ENCODE results near the gene SLC5A1.

The SLC5A1 gene

DNA sequence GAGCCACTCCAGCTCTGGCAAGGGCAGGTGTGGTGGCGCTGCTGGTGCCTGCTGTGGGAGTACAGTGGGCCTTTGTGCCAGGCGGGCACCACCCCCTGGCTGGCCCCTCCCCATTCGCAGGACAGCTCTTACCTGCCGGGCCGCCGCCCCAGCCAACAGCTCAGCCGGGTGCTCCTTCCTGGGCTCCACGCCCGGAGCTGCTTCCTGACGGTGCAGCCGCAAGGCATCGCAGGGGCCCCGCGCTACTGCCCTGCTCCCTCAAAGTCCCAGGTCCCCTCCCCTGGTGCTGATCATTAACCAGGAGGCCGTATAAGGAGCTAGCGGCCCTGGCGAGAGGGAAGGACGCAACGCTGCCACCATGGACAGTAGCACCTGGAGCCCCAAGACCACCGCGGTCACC, at the start of gene SLC5A1:
TSS of gene SLC5A1 (plus strand) at position 338 of the 400 bp plus-strand sequence. CDS start at position 359, 21 bp downstream.
- Mint-ChIP-seq H3K4me1 (no peaks in the 10 kb centered on the region), H3K9me3 (no peaks in the 10 kb centered on the region), H3K27ac (no peak within 1 kb of the TSS), H3K36me3 (no peaks in the 10 kb centered on the region), H3K4me3 (no peak within 1 kb of the TSS)
- peak; percentile 19 for ATAC-seq
- no peak for DNase-seq (ENCODE audit: low spot score in 2 of 2)

- no peaks in the 10 kb centered on the region for H3K4me1 Mint-ChIP-seq
- H3K4me3 Mint-ChIP-seq: no peak overlapping the region
- H3K36me3 Mint-ChIP-seq: no peaks in the 10 kb centered on the region
- no peak overlapping the region for H3K27ac Mint-ChIP-seq
- H3K9me3 Mint-ChIP-seq: no peaks in the 10 kb centered on the region
- ATAC-seq (no peak), DNase-seq (ENCODE audit: low spot score in 2 of 2) (no peak)
Observed at GRCh38 chr22:31995046-31995445, 48.0 kb upstream of the SLC5A1 start.

DNA sequence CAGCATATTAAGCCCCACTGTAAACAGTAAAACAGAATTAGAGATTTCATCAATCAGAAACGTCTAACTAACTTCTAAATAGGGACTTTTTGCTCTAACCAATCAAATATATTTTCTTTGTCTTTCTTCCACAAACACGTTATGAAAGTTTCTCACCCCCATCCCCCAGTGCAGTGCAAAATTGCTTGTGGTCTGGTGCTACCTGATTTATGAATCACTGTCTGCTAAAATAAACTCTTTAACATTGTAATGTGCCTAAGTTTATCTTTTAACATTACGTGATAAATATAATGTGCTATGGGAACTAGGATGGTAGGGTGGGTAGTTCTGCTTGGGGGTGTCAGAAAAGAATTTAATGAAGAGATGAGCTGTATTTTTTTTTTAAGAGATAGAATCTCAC, 47.3 kb upstream of the SLC5A1 start:
- ATAC-seq: no peak
- DNase-seq (ENCODE audit: low spot score in 2 of 2): no peak
- Mint-ChIP-seq H3K4me3 (no peak overlapping the region), H3K9me3 (no peaks in the 10 kb centered on the region), H3K4me1 (no peaks in the 10 kb centered on the region), H3K27ac (no peak overlapping the region), H3K36me3 (no peaks in the 10 kb centered on the region)

- ATAC-seq (no peak), DNase-seq (ENCODE audit: low spot score in 2 of 2) (no peak)
- Mint-ChIP-seq H3K36me3 (no peaks in the 10 kb centered on the region), H3K27ac (no peak overlapping the region), H3K9me3 (no peaks in the 10 kb centered on the region), H3K4me3 (no peak overlapping the region), H3K4me1 (no peaks in the 10 kb centered on the region)
Observed at GRCh38 chr22:31998784-31999385, 44.2 kb upstream of the SLC5A1 start.

DNA sequence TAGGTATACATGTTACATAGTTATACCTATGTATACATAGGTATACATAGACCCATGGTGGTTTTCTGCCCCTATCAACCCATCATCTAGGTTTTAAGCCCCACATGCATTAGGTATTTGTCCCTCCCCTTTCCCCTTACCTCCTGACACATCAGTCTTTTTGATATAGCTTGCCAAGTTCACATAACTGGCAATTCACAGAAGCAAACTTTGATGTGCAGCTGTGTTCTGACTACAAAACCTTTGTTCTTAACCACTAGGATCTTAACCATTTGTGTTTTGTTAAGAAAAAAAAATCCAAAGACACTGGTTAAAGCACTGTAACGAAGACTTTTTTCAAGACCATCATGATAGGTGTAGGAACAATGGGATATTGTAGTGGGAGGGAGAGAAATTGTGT, 42.9 kb upstream of the SLC5A1 start:
- ATAC-seq (no peak), DNase-seq (ENCODE audit: low spot score in 2 of 2) (no peak)
- H3K27ac Mint-ChIP-seq: no peak overlapping the region
- H3K9me3 Mint-ChIP-seq: no peaks in the 10 kb centered on the region
- H3K36me3 Mint-ChIP-seq: no peaks in the 10 kb centered on the region
- H3K4me3 Mint-ChIP-seq: no peak overlapping the region
- no peaks in the 10 kb centered on the region for H3K4me1 Mint-ChIP-seq

DNA sequence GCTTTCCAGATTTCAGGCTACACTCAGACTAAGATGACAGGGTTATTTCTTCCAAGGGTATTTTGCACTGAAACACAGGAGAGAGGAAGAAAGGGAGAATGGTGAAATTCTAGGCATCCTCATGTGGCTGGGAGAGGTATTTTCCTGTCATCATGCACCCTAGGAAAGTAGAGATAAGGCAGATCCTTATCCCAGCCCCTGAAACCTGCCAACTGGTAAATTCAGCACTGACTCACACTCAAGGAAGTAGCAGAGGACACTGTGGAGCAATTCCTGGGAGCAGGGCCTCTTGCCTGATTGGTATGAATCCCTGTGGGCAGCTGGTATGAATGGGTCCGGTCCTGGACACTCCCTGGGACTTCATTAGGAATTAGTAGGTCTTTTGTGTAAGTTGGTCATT, 37.6 kb upstream of the SLC5A1 start:
- H3K4me1 Mint-ChIP-seq: no peaks in the 10 kb centered on the region
- DNase-seq (ENCODE audit: low spot score in 2 of 2): no peak
- no peak for ATAC-seq
- peaks cover 3% of the 10 kb centered on the region for H3K9me3 Mint-ChIP-seq
- H3K4me3 Mint-ChIP-seq: no peak overlapping the region
- H3K27ac Mint-ChIP-seq: no peak overlapping the region
- no peaks in the 10 kb centered on the region for H3K36me3 Mint-ChIP-seq

DNA sequence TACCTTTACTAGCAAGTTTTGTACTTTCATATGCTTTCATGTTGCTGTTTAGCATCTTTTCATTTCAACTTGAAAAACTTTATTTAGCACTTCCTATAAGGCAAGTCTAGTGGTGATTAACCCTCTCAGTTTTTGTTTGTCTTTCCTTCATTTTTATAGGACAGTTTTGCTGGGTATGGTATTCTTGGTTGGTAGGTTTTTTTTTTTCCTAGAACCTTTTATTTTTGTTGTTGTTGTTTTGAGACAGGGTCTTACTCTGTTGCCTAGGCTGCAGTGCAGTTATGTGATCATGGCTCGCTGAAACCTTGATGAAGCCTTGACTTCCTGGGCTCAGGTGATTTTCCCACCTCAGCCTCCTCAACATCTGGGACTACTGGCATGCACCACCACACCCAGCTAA, 29.9 kb upstream of the SLC5A1 start:
- ATAC-seq (no peak), DNase-seq (ENCODE audit: low spot score in 2 of 2) (no peak)
- H3K4me3 Mint-ChIP-seq: no peak overlapping the region
- no peaks in the 10 kb centered on the region for H3K36me3 Mint-ChIP-seq
- no peak overlapping the region for H3K27ac Mint-ChIP-seq
- H3K4me1 Mint-ChIP-seq: no peaks in the 10 kb centered on the region
- H3K9me3 Mint-ChIP-seq: peaks cover 13% of the 10 kb centered on the region

GRCh38 chr22:32016081-32016480, 27.0 kb upstream of the SLC5A1 start:
- no peak overlapping the region for H3K4me3 Mint-ChIP-seq
- no peak overlapping the region for H3K27ac Mint-ChIP-seq
- H3K36me3 Mint-ChIP-seq: no peaks in the 10 kb centered on the region
- DNase-seq (ENCODE audit: low spot score in 2 of 2) (no peak), ATAC-seq (no peak)
- peaks cover 10% of the 10 kb centered on the region for H3K9me3 Mint-ChIP-seq
- peaks cover 10% of the 10 kb centered on the region for H3K4me1 Mint-ChIP-seq

GRCh38 chr22:32018056-32018455, 25.0 kb upstream of the SLC5A1 start:
- H3K27ac Mint-ChIP-seq: no peak overlapping the region
- no peak overlapping the region for H3K4me3 Mint-ChIP-seq
- peaks cover 10% of the 10 kb centered on the region for H3K4me1 Mint-ChIP-seq
- DNase-seq (ENCODE audit: low spot score in 2 of 2): no peak
- H3K9me3 Mint-ChIP-seq: no peaks in the 10 kb centered on the region
- ATAC-seq: peak; percentile 21
- no peaks in the 10 kb centered on the region for H3K36me3 Mint-ChIP-seq

- Mint-ChIP-seq H3K4me1 (peaks cover 10% of the 10 kb centered on the region), H3K9me3 (no peaks in the 10 kb centered on the region)
- peak; percentile 80 for ATAC-seq
Observed at GRCh38 chr22:32020117-32020516, 22.9 kb upstream of the SLC5A1 start.

GRCh38 chr22:32021716-32022115, 21.3 kb upstream of the SLC5A1 start:
- ATAC-seq: no peak
- Mint-ChIP-seq H3K27ac (no peak overlapping the region), H3K4me3 (no peak overlapping the region)

More at GRCh38 chr22:32020117-32020516, 22.9 kb upstream of the SLC5A1 start:
- no peak for DNase-seq (ENCODE audit: low spot score in 2 of 2)
- Mint-ChIP-seq H3K36me3 (no peaks in the 10 kb centered on the region), H3K4me3 (no peak overlapping the region), H3K27ac (no peak overlapping the region)

GRCh38 chr22:32023251-32023827, 19.7 kb upstream of the SLC5A1 start:
- no peaks in the 10 kb centered on the region for H3K36me3 Mint-ChIP-seq
- H3K4me3 Mint-ChIP-seq: no peak overlapping the region
- no peak for ATAC-seq
- H3K9me3 Mint-ChIP-seq: no peaks in the 10 kb centered on the region
- no peak overlapping the region for H3K27ac Mint-ChIP-seq
- DNase-seq (ENCODE audit: low spot score in 2 of 2): no peak
- peaks cover 10% of the 10 kb centered on the region for H3K4me1 Mint-ChIP-seq

More at GRCh38 chr22:32021716-32022115, 21.3 kb upstream of the SLC5A1 start:
- Mint-ChIP-seq H3K4me1 (peaks cover 10% of the 10 kb centered on the region), H3K9me3 (no peaks in the 10 kb centered on the region), H3K36me3 (no peaks in the 10 kb centered on the region)
- DNase-seq (ENCODE audit: low spot score in 2 of 2): no peak

DNA sequence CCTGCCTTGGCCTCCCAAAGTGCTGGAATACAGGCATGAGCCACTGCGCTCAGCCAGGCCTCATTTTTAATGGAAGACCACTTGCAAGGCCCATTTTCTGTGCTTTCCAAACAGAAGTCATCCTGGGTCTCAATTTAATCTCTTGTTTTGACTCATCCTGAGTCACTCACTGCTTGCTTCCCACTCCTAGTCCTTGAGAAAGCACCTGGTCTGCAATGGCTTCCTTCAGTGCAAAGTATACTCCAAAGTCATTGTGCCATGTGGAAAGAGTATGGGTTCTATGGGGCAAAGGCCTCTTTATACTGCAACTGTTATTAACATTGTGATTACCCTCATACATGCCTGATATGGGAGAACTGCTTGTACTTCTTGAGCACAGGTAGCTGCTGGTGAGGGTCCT, 18.3 kb upstream of the SLC5A1 start:
- no peak overlapping the region for H3K4me3 Mint-ChIP-seq
- DNase-seq (ENCODE audit: low spot score in 2 of 2): no peak
- no peak overlapping the region for H3K27ac Mint-ChIP-seq
- H3K9me3 Mint-ChIP-seq: no peaks in the 10 kb centered on the region
- peaks cover 7% of the 10 kb centered on the region for H3K4me1 Mint-ChIP-seq
- ATAC-seq: peak; percentile 31
- no peaks in the 10 kb centered on the region for H3K36me3 Mint-ChIP-seq

DNA sequence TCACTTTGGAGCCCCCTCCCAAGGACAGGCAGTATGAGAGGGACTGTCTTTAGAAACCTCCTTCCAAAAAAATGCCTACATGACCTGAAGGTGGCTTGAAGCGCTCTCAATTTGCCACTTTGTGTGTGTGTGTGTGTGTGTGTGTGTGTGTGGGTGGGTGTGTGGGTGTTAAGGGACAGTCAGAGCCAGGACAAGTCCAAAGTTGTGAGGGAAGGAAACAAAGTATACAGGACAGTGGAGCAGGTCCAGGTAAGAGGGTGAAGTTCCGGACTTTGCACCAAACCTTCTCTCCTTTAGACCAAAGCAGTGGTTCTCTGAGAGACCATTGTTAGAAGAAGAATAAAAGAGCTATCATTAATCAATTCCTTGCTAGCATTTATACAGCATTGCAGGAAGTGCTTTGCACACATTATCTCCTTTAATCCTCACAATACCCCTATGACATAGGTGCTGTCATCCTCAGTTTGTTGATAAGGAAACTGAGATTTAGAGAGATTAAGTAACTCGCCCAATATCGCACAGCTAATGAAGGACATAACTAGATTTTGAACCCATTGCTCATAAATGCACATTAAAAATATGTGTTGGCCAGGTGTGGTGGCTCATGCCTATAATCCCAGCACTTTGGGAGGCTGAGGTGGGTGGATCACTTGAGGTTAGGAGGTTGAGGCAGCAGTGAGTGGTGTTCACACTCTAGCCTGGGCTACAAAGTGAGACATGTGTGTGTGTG, 12.4 kb upstream of the SLC5A1 start:
- Mint-ChIP-seq H3K27ac (no peak overlapping the region), H3K9me3 (no peaks in the 10 kb centered on the region), H3K4me1 (no peaks in the 10 kb centered on the region), H3K36me3 (no peaks in the 10 kb centered on the region), H3K4me3 (no peak overlapping the region)
- no peak for DNase-seq (ENCODE audit: low spot score in 2 of 2)
- ATAC-seq: no peak

- Mint-ChIP-seq H3K27ac (no peak overlapping the region), H3K4me3 (no peak overlapping the region), H3K9me3 (no peaks in the 10 kb centered on the region), H3K4me1 (no peaks in the 10 kb centered on the region), H3K36me3 (no peaks in the 10 kb centered on the region)
- DNase-seq (ENCODE audit: low spot score in 2 of 2): no peak
- no peak for ATAC-seq
Observed at GRCh38 chr22:32031466-32031865, 11.6 kb upstream of the SLC5A1 start.

GRCh38 chr22:32034275-32034674, 8.8 kb upstream of the SLC5A1 start:
- ATAC-seq: no peak
- Mint-ChIP-seq H3K4me1 (no peaks in the 10 kb centered on the region), H3K36me3 (no peaks in the 10 kb centered on the region), H3K27ac (no peak overlapping the region), H3K4me3 (no peak overlapping the region), H3K9me3 (no peaks in the 10 kb centered on the region)
- DNase-seq (ENCODE audit: low spot score in 2 of 2): no peak

Measured in stimulated activated effector memory CD8-positive, alpha-beta T cell treated with anti-CD3 and anti-CD28 coated beads, Interleukin-12 subunit alpha, Interleukin-12 subunit beta, amount 100 ng/mL, for 72 hours (primary cell).